IgD-negative memory B cell (primary cell): Measurements from ENCODE around the gene SLC16A5. TPM values are rescaled to one million over a fixed set of nuclear protein-coding genes. Genes with fewer than 3 reads are reported as not detected.
"Not testable (repeated sequence)": the region's sequence is repeated elsewhere in the genome, so short reads cannot be mapped to it uniquely, and the experiment has no call there.

Source experiments
- H3K27ac Mint-ChIP-seq, 3 donors: one replicate each; pipeline ENCODE4 v1.8.0; 2020 to 2022; ENCODE audit warnings: mild to moderate bottlenecking in 3 of 3, mixed read lengths in 3 of 3, moderate library complexity in 1 of 3
- H3K27me3 Mint-ChIP-seq: one replicate; pipeline ENCODE4 v1.8.0; 2021; ENCODE audit warnings: mixed read lengths
- H3K36me3 Mint-ChIP-seq: one replicate; pipeline ENCODE4 v1.8.0; 2020; ENCODE audit warnings: mild to moderate bottlenecking, mixed read lengths
- H3K4me1 Mint-ChIP-seq, 3 donors: one replicate each; pipeline ENCODE4 v1.8.0; 2020 to 2022; ENCODE audit warnings: mixed read lengths in 3 of 3, mild to moderate bottlenecking in 1 of 3
- H3K4me3 Mint-ChIP-seq, 4 donors: one replicate each; pipeline ENCODE4 v1.8.0; 2020 to 2022; ENCODE audit warnings: mild to moderate bottlenecking in 4 of 4, mixed read lengths in 4 of 4, moderate library complexity in 3 of 4
- H3K9me3 Mint-ChIP-seq, 3 donors: one replicate each; pipeline ENCODE4 v1.8.0; 2020 to 2021; ENCODE audit warnings: mixed read lengths in 3 of 3, mild to moderate bottlenecking in 1 of 3
- polyA plus RNA-seq: library from polyadenylated mRNA; unstranded; fragments of 300-500 nt; fragmentation: Illumina TruSeq; gene quantifications from one replicate; pipeline ENCODE4 v1.2.3, GENCODE V29; 2021

Gene SLC16A5
- polyA plus RNA-seq, 1 donor from 2014 or later, result 3.0 TPM

- H3K4me3 Mint-ChIP-seq, result no peak overlapping the region
- H3K4me1 Mint-ChIP-seq, result no peaks in the 10 kb centered on the region
- H3K27me3 Mint-ChIP-seq, result no peaks in the 10 kb centered on the region
- peak overlapping the region in 1 of 3 donors; percentile 82 for H3K27ac Mint-ChIP-seq
- no peaks in the 10 kb centered on the region for H3K9me3 Mint-ChIP-seq
- peaks cover 4% of the 10 kb centered on the region for H3K36me3 Mint-ChIP-seq
Measured at GRCh38 chr17:75059369-75060345, 28.1 kb upstream of the SLC16A5 start.

DNA sequence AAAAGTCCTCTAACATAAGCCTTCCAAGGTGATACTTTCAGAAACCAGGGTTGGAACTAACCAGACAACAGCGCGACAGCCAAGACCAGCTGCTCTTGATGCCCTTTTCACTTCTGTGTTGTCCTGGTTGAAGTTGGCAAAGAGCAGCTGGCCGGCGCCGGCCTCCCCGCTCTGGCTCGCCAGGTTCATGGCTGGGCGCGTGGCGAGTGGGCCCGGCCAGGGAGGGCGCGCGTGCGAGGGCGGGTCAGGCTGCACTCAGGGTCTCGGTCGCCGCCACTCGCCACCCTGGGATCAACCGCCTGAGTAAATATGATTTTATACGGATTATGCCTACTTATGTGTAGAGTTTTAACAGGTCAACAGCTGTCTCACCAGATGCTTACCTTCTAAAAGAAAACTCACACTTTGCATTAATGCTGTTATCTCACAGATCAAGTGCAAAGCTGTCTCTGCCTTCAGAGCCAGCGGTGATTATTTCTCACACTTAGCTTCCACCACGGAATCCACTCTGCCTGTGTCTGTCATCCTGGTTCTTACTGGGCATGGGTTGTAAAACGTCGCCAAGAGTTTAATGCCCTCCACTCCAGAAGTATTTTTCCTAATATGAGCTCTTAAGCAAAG lies 27.2 kb upstream of the SLC16A5 start:
- Mint-ChIP-seq H3K4me1 (no peaks in the 10 kb centered on the region), H3K36me3 (peaks cover 4% of the 10 kb centered on the region), H3K4me3 (no peak overlapping the region), H3K27me3 (no peaks in the 10 kb centered on the region), H3K9me3 (no peaks in the 10 kb centered on the region), H3K27ac (no peak overlapping the region)

GRCh38 chr17:75061055-75061438 lies 26.7 kb upstream of the SLC16A5 start:
- H3K9me3 Mint-ChIP-seq, result no peaks in the 10 kb centered on the region
- no peak overlapping the region for H3K4me3 Mint-ChIP-seq
- no peaks in the 10 kb centered on the region for H3K27me3 Mint-ChIP-seq
- H3K36me3 Mint-ChIP-seq, result peaks cover 4% of the 10 kb centered on the region
- H3K4me1 Mint-ChIP-seq, result peaks cover 0 to 2% (median 0%) of the 10 kb centered on the region in 3 donors
- no peak overlapping the region for H3K27ac Mint-ChIP-seq

DNA sequence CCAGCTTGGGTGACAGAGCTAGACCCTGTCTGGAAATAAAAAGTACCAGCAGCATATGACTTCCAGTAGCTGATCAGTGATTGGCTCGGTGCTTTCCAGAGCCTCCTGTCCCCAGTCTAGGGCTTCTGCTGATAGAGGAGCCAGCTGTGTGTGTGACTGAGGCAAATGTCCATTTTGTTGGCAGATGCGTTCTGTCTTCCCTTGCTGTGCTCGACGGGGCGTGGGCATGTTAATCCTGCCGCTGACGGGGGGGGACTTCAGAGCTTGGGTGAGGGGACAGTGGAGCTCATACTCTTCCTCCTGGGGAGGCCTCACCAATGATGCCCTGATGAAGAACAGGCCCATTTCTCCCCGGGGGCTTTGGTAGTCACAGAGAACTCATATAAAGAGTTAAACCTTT lies 26.1 kb upstream of the SLC16A5 start:
- Mint-ChIP-seq H3K4me1 (peaks cover 0 to 2% (median 0%) of the 10 kb centered on the region in 3 donors), H3K4me3 (no peak overlapping the region), H3K27ac (no peak overlapping the region), H3K36me3 (peaks cover 4% of the 10 kb centered on the region), H3K9me3 (no peaks in the 10 kb centered on the region), H3K27me3 (no peaks in the 10 kb centered on the region)

GRCh38 chr17:75063201-75063600 lies 24.6 kb upstream of the SLC16A5 start:
- Mint-ChIP-seq H3K36me3 (peaks cover 4% of the 10 kb centered on the region), H3K4me1 (peaks cover 0 to 5% (median 0%) of the 10 kb centered on the region in 3 donors), H3K27me3 (no peaks in the 10 kb centered on the region)

DNA sequence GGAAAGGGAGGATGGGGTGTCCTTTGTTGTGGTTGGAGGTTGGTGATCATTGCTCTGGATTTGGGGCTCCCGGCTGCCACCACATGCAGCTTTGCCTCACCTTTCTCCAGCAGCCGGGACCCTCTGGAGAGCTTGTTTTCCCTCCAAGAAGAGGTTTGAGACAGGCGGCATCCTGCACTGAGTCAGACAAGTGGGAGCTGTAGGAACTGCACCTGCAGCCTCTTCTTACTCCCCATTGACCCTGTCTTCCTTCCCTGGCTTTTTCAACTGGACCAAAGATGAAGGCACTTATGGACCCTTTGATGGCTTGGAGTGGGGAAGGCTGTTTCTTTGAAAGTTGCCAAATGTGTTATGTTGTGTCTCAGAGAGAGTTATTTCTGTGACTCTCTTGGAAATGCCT lies 24.1 kb upstream of the SLC16A5 start:
- Mint-ChIP-seq H3K27ac (no peak overlapping the region), H3K27me3 (no peaks in the 10 kb centered on the region), H3K4me1 (peaks cover 0 to 5% (median 0%) of the 10 kb centered on the region in 3 donors), H3K36me3 (peaks cover 4% of the 10 kb centered on the region), H3K4me3 (no peak overlapping the region), H3K9me3 (no peaks in the 10 kb centered on the region)

More at GRCh38 chr17:75063201-75063600, 24.6 kb upstream of the SLC16A5 start:
- no peaks in the 10 kb centered on the region for H3K9me3 Mint-ChIP-seq
- no peak overlapping the region for H3K27ac Mint-ChIP-seq
- no peak overlapping the region for H3K4me3 Mint-ChIP-seq

GRCh38 chr17:75064040-75064439 lies 23.7 kb upstream of the SLC16A5 start:
- no peak overlapping the region for H3K4me3 Mint-ChIP-seq
- no peaks in the 10 kb centered on the region for H3K9me3 Mint-ChIP-seq
- H3K4me1 Mint-ChIP-seq, result peaks cover 0 to 6% (median 0%) of the 10 kb centered on the region in 3 donors
- H3K27me3 Mint-ChIP-seq, result no peaks in the 10 kb centered on the region
- H3K27ac Mint-ChIP-seq, result no peak overlapping the region
- H3K36me3 Mint-ChIP-seq, result peaks cover 4% of the 10 kb centered on the region

GRCh38 chr17:75064460-75064859 lies 23.3 kb upstream of the SLC16A5 start:
- Mint-ChIP-seq H3K4me1 (peaks cover 0 to 6% (median 0%) of the 10 kb centered on the region in 3 donors), H3K9me3 (no peaks in the 10 kb centered on the region), H3K36me3 (peaks cover 4% of the 10 kb centered on the region), H3K27me3 (no peaks in the 10 kb centered on the region), H3K4me3 (no peak overlapping the region), H3K27ac (no peak overlapping the region)

DNA sequence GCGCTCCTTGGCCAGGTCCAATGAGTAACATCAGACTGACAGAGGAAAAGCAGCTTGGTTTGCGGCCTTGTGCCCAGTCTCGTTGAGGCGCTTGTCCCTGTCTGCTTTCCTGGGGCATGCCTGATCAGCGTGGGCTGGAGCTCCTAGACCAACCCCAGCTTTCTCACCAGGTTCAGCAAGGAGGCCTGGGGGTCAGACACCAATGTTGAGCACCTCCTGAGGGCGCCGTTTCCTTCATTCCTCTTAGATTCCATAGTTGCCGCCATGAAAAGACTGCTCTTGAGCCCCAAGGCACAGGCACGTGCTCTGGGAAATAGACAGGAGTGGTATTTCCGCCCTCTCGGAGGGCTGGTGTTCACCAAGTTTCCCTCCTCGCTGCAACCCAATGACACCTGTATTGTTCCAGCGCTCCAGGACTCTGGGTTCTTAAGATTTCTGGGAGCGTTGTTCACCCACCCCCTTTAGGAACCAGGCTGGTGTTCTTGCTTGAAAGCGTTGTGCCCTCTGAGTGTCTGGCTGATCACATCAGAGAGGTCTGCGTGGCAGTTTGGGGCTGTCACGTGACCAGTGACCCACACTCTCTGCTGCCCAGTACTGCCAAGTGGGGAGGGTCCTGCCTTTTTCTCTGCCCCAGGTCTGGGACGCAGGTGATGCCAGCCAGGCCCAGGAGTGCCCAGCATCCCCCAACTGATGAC lies 22.7 kb upstream of the SLC16A5 start:
- H3K9me3 Mint-ChIP-seq, result no peaks in the 10 kb centered on the region
- H3K27ac Mint-ChIP-seq, result no peak overlapping the region
- peaks cover 4% of the 10 kb centered on the region for H3K36me3 Mint-ChIP-seq

GRCh38 chr17:75065562-75066151 lies 22.1 kb upstream of the SLC16A5 start:
- Mint-ChIP-seq H3K27me3 (no peaks in the 10 kb centered on the region), H3K4me3 (no peak overlapping the region), H3K4me1 (peaks cover 0 to 6% (median 4%) of the 10 kb centered on the region in 3 donors), H3K27ac (no peak overlapping the region), H3K9me3 (no peaks in the 10 kb centered on the region), H3K36me3 (peaks cover 4% of the 10 kb centered on the region)

More for the DNA sequence above, 22.7 kb upstream of the SLC16A5 start:
- Mint-ChIP-seq H3K4me3 (no peak overlapping the region), H3K4me1 (peaks cover 0 to 6% (median 4%) of the 10 kb centered on the region in 3 donors), H3K27me3 (no peaks in the 10 kb centered on the region)

DNA sequence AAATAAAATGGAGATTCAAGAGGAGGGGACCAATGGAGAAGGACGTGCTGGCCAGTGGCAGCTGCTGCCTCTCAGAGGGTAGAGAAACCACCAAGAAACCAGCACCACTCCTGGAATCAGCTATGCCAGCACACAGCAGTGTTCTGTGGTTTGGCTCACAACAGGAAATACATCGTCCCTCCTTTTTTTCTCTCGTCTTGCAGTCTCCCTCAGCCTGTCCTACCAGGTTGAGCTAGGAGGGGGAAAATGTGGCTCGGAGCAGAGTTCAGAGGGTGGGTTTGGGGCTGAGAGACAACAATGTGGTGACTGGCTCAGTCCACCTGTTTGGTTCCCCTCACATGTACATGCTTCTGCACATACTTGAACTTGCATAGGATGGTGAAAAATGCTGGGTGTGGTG lies 19.9 kb upstream of the SLC16A5 start:
- H3K4me3 Mint-ChIP-seq, result peak overlapping the region in 1 of 4 donors; percentile 39
- no peak overlapping the region for H3K27ac Mint-ChIP-seq
- H3K4me1 Mint-ChIP-seq, result peaks cover 0 to 8% (median 4%) of the 10 kb centered on the region in 3 donors
- no peaks in the 10 kb centered on the region for H3K9me3 Mint-ChIP-seq
- H3K36me3 Mint-ChIP-seq, result peaks cover 2% of the 10 kb centered on the region
- H3K27me3 Mint-ChIP-seq, result no peaks in the 10 kb centered on the region

GRCh38 chr17:75068750-75069149 lies 19.0 kb upstream of the SLC16A5 start:
- Mint-ChIP-seq H3K27ac (no peak overlapping the region), H3K4me3 (no peak overlapping the region), H3K36me3 (peaks cover 2% of the 10 kb centered on the region), H3K4me1 (peaks cover 0 to 8% (median 4%) of the 10 kb centered on the region in 3 donors), H3K27me3 (no peaks in the 10 kb centered on the region), H3K9me3 (no peaks in the 10 kb centered on the region)

- Mint-ChIP-seq H3K27me3 (no peaks in the 10 kb centered on the region), H3K4me3 (no peak overlapping the region), H3K36me3 (no peaks in the 10 kb centered on the region), H3K27ac (no peak overlapping the region), H3K9me3 (no peaks in the 10 kb centered on the region), H3K4me1 (peaks cover 0 to 8% (median 4%) of the 10 kb centered on the region in 3 donors)
Measured at GRCh38 chr17:75069783-75070182, 18.0 kb upstream of the SLC16A5 start.

DNA sequence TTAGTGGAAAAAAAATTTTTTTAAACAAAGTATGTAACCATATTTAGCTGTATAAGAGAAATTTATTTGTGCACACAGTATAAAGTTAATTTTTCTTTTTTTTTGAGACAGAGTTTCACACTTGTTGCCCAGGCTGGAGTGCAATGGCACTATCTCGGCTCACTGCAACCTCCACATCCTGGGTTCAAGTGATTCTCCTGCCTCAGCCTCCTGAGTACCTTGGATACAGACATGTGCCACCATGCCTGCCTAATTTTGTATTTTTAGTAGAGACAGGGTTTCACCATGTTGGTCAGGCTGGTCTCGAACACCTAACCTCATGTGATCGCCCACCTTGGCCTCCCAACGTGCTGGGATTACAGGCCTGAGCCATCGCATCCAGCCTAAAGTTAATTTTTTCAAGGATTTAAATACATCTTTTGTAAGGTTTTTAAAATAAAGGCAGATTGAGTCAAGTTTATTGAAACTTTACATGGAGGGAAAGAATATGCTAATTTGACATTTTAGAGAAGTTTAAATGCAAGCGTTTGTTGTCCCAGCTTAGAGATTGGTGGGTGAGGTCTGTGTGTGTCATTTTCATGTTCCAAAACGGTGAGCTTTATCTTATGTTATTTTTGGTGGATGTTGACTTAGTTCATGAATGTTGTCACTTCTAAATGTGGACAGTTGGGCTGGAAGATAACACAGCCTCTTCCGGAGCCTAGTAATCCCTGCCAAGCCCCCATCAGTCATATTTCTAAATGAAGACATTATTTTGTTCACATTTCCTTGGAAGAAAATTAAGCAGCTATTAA lies 16.1 kb upstream of the SLC16A5 start:
- H3K27ac Mint-ChIP-seq, H3K27me3 Mint-ChIP-seq, H3K9me3 Mint-ChIP-seq, H3K36me3 Mint-ChIP-seq, H3K4me1 Mint-ChIP-seq: not testable (repeated sequence)
- H3K4me3 Mint-ChIP-seq, result peak overlapping the region in 1 of 4 donors; percentile 34
